ENCODE measurements around the gene KRT17.

- no peak for TF ChIP-seq POLR2AphosphoS5 (IDR thresholded peaks at IDR 0.05)
- no peak for TF ChIP-seq POLR2A (IDR thresholded peaks at IDR 0.05)
- no peak for TF ChIP-seq CTCF (IDR thresholded peaks at IDR 0.05)
Observed at GRCh38 chr17:41594363-41594915, 29.9 kb downstream of the KRT17 start.
